CD4-positive, alpha-beta T cell treated with Interleukin-12 subunit alpha and Interleukin-12 subunit beta, for 1 hour (primary cell): Measurements from ENCODE around the gene PARD3B.
"Not testable (repeated sequence)": the region's sequence is repeated elsewhere in the genome, so short reads cannot be mapped to it uniquely, and the experiment has no call there.

Experiments used
- DNase-seq: peaks from one replicate; pipeline ENCODE4 v3.0.0-alpha.2; 2020

The PARD3B gene

GRCh38 chr2:204541637-204542036 lies 3.6 kb upstream of the PARD3B start:
- DNase-seq, result no peak

- DNase-seq, result no peak
These were observed 2.2 kb upstream of the PARD3B start for GRCh38 chr2:204542982-204543608.

GRCh38 chr2:204545861-204546735 lies 823 bp downstream of the PARD3B start:
- no peak for DNase-seq

GRCh38 chr2:204550751-204551511 lies 5.7 kb downstream of the PARD3B start:
- no peak for DNase-seq

- no peak for DNase-seq
These were observed 6.2 kb downstream of the PARD3B start for GRCh38 chr2:204551512-204551863.

GRCh38 chr2:204557604-204558003 lies 12.3 kb downstream of the PARD3B start:
- no peak for DNase-seq

- not testable (repeated sequence) for DNase-seq
These were observed 14.1 kb downstream of the PARD3B start for GRCh38 chr2:204559358-204559757.

GRCh38 chr2:204560902-204561301 lies 15.6 kb downstream of the PARD3B start:
- no peak for DNase-seq

- DNase-seq, result no peak
These were observed 16.5 kb downstream of the PARD3B start for GRCh38 chr2:204561771-204562170.

GRCh38 chr2:204566439-204566838 lies 21.2 kb downstream of the PARD3B start:
- no peak for DNase-seq

- DNase-seq, result no peak
These were observed 25.1 kb downstream of the PARD3B start for GRCh38 chr2:204570421-204570820.

GRCh38 chr2:204571041-204571440 lies 25.8 kb downstream of the PARD3B start:
- no peak for DNase-seq

GRCh38 chr2:204571911-204572310 lies 26.6 kb downstream of the PARD3B start:
- no peak for DNase-seq

- no peak for DNase-seq
These were observed 27.9 kb downstream of the PARD3B start for GRCh38 chr2:204573221-204573620.

- no peak for DNase-seq
These were observed 29.2 kb downstream of the PARD3B start for GRCh38 chr2:204574486-204574885.

- DNase-seq, result no peak
These were observed 30.2 kb downstream of the PARD3B start for GRCh38 chr2:204575463-204575862.

- no peak for DNase-seq
These were observed 31.2 kb downstream of the PARD3B start for GRCh38 chr2:204576362-204576979.

GRCh38 chr2:204578928-204579598 lies 33.8 kb downstream of the PARD3B start:
- no peak for DNase-seq

GRCh38 chr2:204581946-204582345 lies 36.7 kb downstream of the PARD3B start:
- no peak for DNase-seq

GRCh38 chr2:204583773-204584172 lies 38.5 kb downstream of the PARD3B start:
- DNase-seq, result no peak

- DNase-seq, result no peak
These were observed 40.7 kb downstream of the PARD3B start for GRCh38 chr2:204585930-204586329.

- DNase-seq, result no peak
These were observed 41.3 kb downstream of the PARD3B start for GRCh38 chr2:204586444-204587180.
